Measurements from ENCODE around the gene FOXJ2. TPM values are rescaled to one million over a fixed set of nuclear protein-coding genes. Genes with fewer than 3 reads are reported as not detected.
A peak's percentile ranks its signal among the peaks of the same experiment; 100 is the strongest.

The FOXJ2 gene
- total and polyA plus RNA-seq, 3 donors from 2014 or later, result 13.5 to 29.1 (median 25.3) TPM

- Histone ChIP-seq H3K4me3 (peak overlapping the region; percentile 96 to 99), H3K27ac (peak overlapping the region; percentile 97), H3K27me3 (no peaks in the 10 kb centered on the region), H3K36me3 (ENCODE audit: low read depth, missing control alignments) (no peaks in the 10 kb centered on the region), H3K9me3 (no peaks in the 10 kb centered on the region), H3K4me1 (peaks cover 40% of the 10 kb centered on the region)
- intact Hi-C loops (cut with DNase I; ENCODE audit: low total_unique reads), result no loop called here
- 17 to 19% methylated on average over 5 of the region's 5 CpGs for WGBS, 2 donors
- no peak for DNase-seq
- no peak for TF ChIP-seq POLR2A (IDR thresholded peaks at IDR 0.05)
Observed at GRCh38 chr12:8031872-8032241, 659 bp upstream of the FOXJ2 start.

DNA sequence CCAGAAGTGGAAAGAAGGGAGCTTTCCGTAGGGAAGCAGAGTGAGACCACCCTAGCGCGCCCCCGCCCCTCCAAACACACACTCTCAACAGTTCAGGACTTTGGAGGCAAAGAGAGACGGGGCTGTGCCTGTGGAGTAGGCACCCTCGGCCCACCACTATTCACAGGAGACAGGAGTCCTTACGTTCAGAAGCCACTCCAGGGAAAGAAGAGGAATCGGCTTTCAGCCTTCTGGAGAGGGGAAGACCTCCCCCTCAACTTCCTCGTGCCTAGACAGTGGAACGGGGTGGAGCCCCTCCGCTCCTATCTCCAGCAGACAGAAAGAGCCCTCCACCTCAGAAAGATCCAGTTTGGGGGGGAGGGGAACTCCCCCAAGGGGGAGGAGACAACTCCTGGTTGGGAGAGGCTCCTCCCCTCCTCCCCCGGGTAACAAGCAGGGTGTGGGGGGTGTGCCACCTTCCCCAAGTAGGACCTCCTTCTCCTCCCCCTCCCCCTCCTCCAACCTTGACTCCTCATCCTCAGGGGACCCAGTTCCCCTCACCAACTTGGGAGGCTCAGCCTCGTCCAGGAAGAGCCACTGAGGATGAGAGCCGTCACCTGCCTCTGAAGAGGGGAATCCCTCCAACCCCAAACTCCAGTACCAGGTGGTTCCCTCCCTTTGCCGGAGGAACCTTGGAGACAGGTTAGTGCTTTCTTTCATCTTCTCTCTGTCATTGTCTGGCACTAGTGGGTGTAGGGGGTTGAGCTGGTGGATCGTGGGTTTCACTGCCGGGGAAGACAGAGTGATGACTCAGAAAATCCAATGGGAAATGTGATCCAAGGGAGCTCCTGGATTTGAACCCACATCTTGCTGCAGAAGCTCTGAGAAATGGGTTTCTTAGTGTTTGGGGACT, 883 bp downstream of the FOXJ2 start:
- peaks cover 55% of the 10 kb centered on the region for H3K4me1 ChIP-seq
- H3K27me3 ChIP-seq, result no peaks in the 10 kb centered on the region
- peak overlapping the region; percentile 97 for H3K27ac ChIP-seq
- H3K9me3 ChIP-seq, result no peaks in the 10 kb centered on the region
- peak; percentile 91 for DNase-seq
- 2 to 5% methylated on average over 13 to 17 of the region's 17 CpGs for WGBS, 2 donors
- intact Hi-C loops (cut with DNase I; ENCODE audit: low total_unique reads), result no loop called here
- H3K36me3 ChIP-seq (ENCODE audit: low read depth, missing control alignments), result no peaks in the 10 kb centered on the region
- H3K4me3 ChIP-seq, result peak overlapping the region; percentile 96 to 99
- no peak for TF ChIP-seq POLR2A (IDR thresholded peaks at IDR 0.05)
- TF ChIP-seq, protein P1, sequence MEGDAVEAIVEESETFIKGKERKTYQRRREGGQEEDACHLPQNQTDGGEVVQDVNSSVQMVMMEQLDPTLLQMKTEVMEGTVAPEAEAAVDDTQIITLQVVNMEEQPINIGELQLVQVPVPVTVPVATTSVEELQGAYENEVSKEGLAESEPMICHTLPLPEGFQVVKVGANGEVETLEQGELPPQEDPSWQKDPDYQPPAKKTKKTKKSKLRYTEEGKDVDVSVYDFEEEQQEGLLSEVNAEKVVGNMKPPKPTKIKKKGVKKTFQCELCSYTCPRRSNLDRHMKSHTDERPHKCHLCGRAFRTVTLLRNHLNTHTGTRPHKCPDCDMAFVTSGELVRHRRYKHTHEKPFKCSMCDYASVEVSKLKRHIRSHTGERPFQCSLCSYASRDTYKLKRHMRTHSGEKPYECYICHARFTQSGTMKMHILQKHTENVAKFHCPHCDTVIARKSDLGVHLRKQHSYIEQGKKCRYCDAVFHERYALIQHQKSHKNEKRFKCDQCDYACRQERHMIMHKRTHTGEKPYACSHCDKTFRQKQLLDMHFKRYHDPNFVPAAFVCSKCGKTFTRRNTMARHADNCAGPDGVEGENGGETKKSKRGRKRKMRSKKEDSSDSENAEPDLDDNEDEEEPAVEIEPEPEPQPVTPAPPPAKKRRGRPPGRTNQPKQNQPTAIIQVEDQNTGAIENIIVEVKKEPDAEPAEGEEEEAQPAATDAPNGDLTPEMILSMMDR (IDR thresholded peaks at IDR 0.05), result no peak

DNA sequence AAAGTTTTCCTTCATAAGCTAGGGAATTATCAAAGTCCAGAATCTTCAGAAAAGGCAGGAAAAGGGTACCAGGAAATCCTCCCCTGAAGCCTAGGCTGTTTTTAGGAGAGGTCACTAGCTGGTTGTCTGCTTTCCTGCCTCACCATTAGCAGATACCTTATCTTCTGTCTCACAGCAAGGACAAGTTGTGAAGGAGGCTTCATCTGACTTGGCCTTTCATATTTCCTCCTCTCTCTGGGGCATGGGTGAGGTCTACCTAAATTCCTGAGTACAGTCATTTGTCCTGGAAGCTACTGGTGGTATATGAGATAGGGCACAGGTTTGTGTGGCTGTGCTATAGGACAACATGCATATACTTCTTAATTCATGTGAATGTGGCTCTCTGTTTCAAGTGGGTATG, 2.3 kb downstream of the FOXJ2 start:
- H3K36me3 ChIP-seq (ENCODE audit: low read depth, missing control alignments), result no peaks in the 10 kb centered on the region
- no peaks in the 10 kb centered on the region for H3K9me3 ChIP-seq
- intact Hi-C loops (cut with DNase I; ENCODE audit: low total_unique reads), result no loop called here
- TF ChIP-seq, protein P1 (IDR thresholded peaks at IDR 0.05), result no peak
- TF ChIP-seq POLR2A (IDR thresholded peaks at IDR 0.05), result no peak
- DNase-seq, result no peak
- peaks cover 59% of the 10 kb centered on the region for H3K4me1 ChIP-seq
- H3K4me3 ChIP-seq, result no peak overlapping the region
- H3K27ac ChIP-seq, result peak overlapping the region; percentile 97
- no peaks in the 10 kb centered on the region for H3K27me3 ChIP-seq

- intact Hi-C loops (cut with DNase I; ENCODE audit: low total_unique reads), result no loop called here
- Histone ChIP-seq H3K36me3 (ENCODE audit: low read depth, missing control alignments) (no peaks in the 10 kb centered on the region), H3K27ac (peak overlapping the region; percentile 97), H3K27me3 (no peaks in the 10 kb centered on the region), H3K4me3 (no peak overlapping the region), H3K4me1 (peaks cover 59% of the 10 kb centered on the region), H3K9me3 (no peaks in the 10 kb centered on the region)
- WGBS, 2 donors, result 53 to 64% methylated on average over 5 of the region's 5 CpGs
- no peak for DNase-seq
- TF ChIP-seq, protein P1 (IDR thresholded peaks at IDR 0.05), result no peak
- TF ChIP-seq POLR2A (IDR thresholded peaks at IDR 0.05), result no peak
Observed at GRCh38 chr12:8035440-8036010, 3.0 kb downstream of the FOXJ2 start.

GRCh38 chr12:8036346-8036745, 3.8 kb downstream of the FOXJ2 start:
- Histone ChIP-seq H3K27ac (no peak overlapping the region), H3K9me3 (no peaks in the 10 kb centered on the region), H3K4me1 (peaks cover 57% of the 10 kb centered on the region), H3K36me3 (ENCODE audit: low read depth, missing control alignments) (no peaks in the 10 kb centered on the region), H3K4me3 (no peak overlapping the region), H3K27me3 (no peaks in the 10 kb centered on the region)
- intact Hi-C loops (cut with DNase I; ENCODE audit: low total_unique reads), result no loop called here
- TF ChIP-seq POLR2A (IDR thresholded peaks at IDR 0.05), result no peak
- TF ChIP-seq, protein P1 (IDR thresholded peaks at IDR 0.05), result no peak
- no peak for DNase-seq
- WGBS, 2 donors, result 66 to 71% methylated on average over 8 of the region's 8 CpGs
